Middle frontal gyrus (tissue), 1 donor: ENCODE measurements around the gene GSTM2.
"Not testable (repeated sequence)": the region's sequence is repeated elsewhere in the genome, so short reads cannot be mapped to it uniquely, and the experiment has no call there.

Experiments used
- DNase-seq: peaks from one replicate; pipeline ENCODE4 v3.0.0-alpha.2; 2015; ENCODE audit warnings: low spot score; ENCODE audit errors: extremely low spot score

GSTM2 gene

DNA sequence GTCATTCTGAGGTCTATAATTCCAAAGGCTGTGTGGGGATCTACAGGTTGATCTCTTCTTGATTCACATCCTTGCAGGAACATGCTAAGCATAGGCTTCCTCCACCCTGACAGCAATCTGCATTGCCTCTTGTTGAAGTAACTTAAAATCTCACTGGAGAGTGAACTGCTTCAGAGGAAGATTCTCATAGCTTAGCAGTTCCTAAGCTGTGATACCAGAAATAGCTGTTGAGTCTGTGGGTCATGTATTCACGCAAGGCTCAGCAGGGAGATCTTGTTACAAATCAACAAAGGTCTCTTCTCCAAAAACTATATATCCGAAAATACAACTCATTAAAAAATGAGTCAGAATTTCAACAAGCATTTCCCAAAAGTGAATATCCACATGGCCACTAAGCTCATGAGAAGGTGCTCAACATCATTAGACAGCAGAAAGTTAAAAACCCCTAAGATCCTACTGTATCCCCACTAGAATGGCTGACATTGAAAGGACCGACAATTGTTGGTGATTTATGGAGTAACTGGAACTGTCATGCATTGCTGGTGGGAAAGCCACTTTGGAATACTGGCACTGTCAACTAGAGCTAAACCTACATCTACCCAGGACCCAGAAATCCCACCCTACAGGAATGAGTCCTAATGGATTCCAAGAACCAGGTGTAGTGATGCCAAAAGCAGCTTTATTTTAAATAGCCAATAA is 9.0 kb downstream of the GSTM2 start:
- not testable (repeated sequence) for DNase-seq

DNA sequence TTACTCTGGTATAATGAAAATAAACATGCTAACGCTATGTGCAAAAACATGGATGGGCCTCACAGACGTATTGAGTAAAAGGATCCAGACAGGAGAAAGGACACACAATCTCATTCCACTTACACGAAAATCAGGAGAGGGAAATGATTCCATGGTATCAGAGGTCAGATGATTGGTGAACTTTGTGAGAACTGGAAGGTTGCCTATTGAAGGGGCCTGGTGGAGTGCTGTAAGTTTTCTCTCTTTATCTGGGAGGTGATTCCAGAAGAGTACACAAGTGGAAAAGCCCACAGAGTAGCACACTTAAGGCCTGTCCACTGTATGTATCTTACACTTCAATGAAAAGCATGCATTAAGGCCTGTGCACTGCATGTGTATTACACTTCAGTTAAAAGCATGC is 9.6 kb downstream of the GSTM2 start:
- DNase-seq = no peak

DNA sequence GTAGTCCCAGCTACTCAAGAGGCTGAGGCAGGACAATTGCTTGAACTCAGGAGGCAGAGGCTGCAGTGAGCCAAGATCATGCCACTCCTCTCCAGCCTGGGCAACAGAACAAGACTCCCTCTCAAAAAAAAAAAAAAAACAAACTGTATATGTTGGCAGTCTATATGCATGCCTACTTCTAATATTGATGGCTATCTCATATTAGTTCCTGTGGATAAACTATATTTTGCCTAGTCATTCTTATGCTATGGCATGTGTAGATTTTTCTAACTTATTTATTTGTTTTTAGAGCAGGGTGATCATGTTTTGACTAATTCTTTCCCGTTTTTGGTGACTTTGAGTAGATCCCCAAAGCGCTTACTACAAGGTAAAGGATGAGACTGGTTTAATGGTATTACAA is 10.8 kb downstream of the GSTM2 start:
- DNase-seq = not testable (repeated sequence)

DNA sequence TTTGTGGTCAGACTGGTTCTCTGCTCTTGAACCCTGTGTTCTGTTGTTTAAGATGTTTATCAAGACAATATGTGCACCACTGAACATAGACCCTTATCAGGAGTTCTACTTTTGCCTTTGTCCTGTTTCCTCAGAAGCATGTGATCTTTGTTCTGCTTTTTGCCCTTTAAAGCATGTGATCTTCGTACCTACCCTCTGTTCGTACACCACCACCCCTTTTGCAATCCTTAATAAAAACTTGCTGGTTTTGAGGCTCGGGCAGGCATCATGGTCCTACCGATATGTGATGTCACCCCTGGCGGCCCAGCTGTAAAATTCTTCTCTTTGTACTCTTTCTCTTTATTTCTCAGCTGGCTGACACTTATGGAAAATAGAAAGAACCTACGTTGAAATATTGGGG is 16.9 kb downstream of the GSTM2 start:
- not testable (repeated sequence) for DNase-seq

DNA sequence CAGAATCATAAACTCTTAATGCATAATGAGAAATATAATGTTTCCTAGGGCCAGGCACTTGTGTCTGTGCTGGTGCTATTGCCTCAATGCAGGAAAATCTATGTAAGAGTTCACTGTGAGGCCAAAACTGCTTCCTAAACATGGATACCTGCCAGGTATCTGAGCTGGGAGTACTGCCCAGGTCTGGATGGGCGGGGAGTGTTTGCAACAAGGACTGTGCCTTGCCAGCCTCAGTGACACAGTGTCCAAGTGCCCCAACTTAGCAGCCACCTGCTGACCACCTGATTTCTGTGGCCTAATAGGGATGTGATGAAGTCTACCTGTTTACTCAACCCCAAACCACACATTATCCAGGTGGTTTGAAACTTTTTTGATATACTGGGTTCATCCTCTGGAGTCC is 17.5 kb downstream of the GSTM2 start:
- not testable (repeated sequence) for DNase-seq

DNA sequence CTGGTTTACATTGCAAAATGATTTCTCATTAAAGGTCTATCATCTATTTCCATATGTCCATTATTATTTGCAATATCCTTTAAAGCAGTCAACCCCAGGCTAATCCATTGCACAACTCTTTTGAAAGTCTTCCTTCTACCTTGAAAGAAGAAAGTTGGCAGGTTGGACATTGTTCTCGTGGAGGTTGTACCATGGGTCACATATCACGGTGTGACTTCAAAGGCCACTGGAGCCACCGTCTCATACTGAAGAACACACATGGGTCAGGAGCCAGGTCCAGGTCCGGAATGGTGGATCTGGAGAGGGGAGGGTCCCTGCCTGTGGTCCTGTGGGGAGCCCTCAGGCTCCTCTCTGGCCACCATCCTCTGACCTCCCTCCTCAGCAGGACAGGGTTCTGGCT is 18.0 kb downstream of the GSTM2 start:
- not testable (repeated sequence) for DNase-seq

DNA sequence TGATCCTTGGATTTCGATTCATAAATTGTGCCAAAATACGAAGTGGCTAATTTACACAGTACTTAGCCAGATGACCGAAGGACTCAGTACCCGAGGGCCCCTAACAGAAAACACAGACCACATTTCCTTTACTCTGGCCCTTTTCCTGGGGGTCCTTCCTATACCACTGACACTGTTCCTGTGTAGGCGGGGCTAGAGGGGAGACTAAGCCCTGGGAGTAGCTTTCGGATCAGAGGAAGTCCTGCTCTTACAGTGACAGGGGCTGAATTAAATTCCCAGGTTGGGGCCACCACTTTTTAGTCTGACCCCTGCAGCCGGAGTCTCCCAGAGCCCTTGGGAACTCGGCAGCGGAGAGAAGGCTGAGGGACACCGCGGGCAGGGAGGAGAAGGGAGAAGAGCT is 19.3 kb downstream of the GSTM2 start:
- not testable (repeated sequence) for DNase-seq

DNA sequence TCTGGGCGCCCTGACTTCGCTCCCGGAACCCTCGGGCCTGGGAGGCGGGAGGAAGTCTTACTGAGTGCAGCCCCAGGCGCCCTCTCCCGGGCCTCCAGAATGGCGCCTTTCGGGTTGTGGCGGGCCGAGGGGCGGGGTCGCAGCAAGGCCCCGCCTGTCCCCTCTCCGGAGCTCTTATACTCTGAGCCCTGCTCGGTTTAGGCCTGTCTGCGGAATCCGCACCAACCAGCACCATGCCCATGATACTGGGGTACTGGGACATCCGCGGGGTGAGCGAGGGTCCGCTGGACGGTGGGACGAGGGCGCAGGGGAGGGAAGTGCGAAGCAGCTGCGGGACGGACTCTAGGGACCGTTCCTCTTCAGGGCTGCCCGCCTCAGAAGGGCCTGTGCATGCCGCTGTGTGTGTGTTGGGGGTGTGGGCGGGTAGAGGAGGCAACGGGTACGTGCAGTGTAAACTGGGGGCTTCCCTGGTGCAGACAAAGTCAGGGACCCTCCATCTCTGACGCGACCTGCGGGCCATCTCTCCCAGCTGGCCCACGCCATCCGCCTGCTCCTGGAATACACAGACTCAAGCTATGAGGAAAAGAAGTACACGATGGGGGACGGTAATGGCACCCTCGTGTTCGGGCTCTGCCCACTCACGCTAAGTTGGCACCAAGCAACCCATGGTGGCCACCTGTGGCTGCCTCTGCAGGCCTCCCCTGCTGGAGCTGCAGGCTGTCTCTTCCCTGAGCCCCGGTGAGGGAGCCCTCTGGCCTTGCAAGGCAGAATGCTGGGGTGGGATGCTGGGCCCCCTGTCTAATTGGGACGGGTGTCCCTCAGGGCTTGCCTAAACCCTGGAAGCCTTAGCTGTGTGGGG is 20.0 kb downstream of the GSTM2 start, which contains the start of gene GSTM1:
TSS of gene GSTM1 (plus strand) at position 177 of the 859 bp plus-strand sequence. CDS start at position 234, 57 bp downstream.
- peak; percentile 66 for DNase-seq

DNA sequence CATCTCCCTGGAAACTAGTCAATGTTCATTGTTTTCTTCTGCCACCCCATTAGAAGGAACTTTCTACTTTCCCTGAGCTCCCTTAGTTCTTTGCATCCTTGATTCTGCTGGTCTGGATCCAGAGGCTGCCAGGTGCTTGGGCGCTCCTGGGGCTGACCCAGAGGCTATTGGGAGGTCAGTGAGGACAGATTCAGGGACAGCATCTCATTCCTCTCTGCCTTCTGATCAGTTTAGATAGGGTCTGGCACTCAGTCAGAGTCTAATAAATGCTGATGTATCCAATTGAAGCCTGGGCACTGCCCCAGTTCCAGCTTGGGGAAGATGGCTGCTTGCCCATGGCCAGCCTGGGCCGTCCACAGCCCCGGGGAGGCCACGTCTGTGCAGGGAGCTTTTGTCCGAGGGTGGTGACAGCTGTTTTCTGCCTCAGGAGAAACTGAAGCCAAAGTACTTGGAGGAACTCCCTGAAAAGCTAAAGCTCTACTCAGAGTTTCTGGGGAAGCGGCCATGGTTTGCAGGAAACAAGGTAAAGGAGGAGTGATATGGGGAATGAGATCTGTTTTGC is 22.1 kb downstream of the GSTM2 start:
- peak; percentile 2 for DNase-seq

DNA sequence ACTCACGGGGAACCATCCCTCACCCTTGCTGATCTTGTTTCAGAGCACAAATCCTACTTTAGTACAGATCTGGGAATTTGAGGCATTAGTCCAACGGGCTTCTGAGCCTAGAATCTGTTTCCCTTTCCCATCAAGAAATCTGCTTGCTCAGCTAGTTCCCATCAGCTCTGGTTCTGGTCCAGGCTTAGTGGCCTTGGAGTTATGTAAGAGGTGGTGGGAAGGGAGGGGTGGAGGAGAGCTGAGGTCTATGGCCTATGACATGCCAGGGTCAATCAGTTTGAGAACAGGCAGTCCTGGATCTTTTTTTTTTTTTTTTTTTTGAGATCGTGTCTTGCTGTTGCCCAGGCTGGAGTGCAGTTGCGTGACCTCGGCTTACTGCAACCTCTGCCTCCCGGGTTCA is 23.9 kb downstream of the GSTM2 start:
- DNase-seq = no peak

DNA sequence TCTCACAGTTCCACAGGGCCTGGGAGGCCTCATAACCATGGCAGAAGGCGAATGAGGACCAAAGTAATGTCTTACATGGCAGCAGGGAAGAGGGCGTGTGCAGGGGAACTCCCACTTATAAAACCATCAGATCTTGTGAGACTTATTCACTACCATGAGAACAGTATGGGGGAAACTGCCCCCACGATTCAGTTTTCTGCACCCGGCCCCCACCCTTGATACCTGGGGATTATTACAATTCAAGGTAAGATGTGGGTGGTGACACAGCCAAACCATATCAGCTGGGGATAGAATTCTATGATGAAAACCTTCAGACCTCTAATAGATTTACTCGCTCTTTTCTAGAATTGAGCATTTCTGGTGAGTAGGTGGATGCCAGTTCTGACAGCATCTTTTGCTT is 26.5 kb downstream of the GSTM2 start:
- not testable (repeated sequence) for DNase-seq

DNA sequence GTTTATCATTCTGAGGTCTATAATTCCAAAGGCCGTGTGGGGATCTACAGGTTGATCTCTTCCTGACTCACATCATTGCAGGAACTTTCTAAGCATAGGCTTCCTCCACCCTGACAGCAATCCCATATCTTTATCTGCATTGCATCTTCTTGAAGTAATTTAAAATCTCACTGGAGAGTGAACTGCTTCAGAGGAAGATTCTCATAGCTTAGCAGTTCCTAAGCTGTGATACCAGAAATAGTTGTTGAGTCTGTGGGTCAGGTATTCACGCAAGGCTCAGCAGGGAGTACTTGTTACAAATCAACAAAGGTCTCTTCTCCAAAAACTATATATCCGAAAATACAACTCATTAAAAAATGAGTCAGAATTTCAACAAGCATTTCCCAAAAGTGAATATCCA is 27.3 kb downstream of the GSTM2 start:
- DNase-seq = not testable (repeated sequence)

DNA sequence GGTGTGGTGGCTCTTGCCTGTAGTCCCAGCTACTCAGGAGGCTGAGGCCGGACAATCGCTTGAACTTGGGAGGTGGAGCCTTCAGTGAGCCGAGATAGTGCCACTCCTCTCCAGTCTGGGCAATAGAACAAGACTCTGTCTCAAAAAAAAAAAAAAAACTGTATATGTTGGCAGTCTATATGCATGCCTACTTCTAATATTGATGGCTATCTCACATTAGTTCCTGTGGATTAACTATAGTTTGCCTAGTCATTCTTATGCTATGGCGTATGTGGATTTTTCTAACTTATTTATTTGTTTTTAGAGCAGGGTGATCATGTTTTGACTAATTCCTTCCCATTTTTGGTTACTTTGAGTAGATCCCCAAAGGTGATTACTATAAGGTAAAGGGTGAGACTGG is 29.2 kb downstream of the GSTM2 start:
- DNase-seq = no peak

DNA sequence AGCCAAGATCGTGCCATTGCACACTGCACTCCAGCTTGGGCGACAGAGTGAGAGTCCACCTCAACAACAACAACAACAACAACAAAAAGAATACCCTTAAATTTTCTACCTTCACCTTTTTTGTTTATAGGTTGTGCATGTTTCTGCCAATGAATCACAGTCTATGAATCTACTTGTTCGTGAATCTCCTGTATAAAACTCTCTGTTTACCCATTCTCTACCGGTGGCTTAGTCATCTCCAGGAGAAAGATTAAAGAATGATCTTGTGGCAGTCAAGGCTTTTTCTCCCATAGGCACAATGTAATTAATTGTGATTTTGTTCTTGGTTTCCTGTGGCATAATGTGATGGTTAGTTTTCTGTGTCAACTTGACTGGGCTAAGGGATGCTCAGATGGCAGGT is 30.0 kb downstream of the GSTM2 start:
- DNase-seq = not testable (repeated sequence)

DNA sequence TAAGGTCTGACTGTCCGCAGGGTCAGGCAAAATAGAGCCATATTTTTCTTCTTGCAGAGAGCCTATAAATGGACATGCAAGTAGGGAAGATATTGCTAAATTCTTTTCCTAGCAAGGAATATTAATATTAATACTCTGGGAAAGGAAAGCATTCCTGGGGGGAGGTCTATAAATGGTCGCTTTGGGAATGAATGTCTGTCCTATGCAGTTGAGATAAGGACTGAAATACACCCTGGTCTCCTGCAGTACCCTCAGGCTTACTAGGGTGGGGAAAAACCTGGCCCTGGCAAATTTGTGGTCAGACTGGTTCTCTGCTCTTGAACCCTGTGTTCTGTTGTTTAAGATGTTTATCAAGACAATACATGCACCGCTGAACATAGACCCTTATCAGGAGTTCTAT is 35.1 kb downstream of the GSTM2 start:
- DNase-seq = not testable (repeated sequence)

DNA sequence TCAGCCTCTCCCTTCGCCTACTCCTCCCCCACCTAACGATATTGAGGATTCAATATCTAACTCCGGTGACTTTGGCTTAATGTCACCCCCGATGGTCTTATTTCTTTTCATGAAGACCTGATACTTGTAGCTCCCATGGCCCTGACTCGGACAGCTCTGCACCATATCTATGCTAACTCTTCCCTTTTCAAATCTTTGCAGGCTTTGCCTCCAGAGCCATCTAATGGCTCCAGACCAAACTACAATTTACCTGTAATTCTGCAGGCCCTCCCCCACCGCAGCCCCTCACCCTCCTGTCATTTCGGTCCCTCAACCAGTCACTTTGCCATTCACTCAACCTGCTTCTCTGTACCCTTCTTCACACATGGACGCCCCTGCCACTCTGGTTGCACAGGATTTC is 36.3 kb downstream of the GSTM2 start:
- no peak for DNase-seq

DNA sequence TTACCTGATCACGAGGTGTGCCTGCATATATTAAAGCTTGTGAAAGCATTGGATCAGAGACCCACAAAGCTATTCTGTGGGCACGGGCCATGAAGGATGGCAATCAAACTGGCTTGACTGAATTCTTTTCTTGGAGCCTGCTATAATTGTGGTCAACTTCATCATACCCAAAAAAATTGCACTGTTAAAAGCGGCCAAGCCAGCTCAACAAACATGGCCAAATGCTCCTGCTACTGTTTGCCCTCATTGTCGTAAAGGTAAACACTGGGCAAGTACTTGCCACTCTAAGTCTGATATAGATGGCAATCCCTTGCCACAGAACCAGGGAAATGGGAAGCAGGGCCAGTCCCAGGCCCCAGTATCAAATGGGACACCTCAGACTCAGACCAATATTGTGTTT is 37.6 kb downstream of the GSTM2 start:
- DNase-seq = no peak

DNA sequence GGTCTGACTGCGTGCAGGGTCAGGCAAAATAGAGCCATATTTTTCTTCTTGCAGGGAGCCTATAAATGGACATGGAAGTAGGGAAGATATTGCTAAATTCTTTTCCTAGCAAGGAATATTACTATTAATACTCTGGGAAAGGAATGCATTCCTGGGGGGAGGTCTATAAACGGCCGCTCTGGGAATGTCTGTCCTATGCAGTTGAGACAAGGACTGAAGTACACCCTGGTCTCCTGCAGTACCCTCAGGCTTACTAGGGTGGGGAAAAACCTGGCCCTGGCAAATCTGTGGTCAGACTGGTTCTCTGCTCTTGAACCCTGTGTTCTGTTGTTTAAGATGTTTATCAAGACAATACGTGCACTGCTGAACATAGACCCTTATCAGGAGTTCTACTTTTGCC is 41.1 kb downstream of the GSTM2 start:
- not testable (repeated sequence) for DNase-seq

DNA sequence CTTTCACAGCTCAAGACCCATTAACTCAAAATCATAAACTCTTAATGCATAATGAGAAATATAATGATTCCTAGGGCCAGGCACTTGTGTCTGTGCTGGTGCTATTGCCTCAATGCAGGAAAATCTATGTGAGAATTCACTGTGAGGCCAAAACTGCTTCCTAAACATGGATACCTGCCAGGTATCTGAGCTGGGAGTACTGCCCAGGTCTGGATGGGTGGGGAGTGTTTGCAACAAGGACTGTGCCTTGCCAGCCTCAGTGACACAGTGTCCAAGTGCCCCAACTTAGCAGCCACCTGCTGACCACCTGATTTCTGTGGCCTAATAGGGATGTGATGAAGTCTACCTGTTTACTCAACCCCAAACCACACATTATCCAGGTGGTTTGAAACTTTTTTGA is 42.0 kb downstream of the GSTM2 start:
- not testable (repeated sequence) for DNase-seq

DNA sequence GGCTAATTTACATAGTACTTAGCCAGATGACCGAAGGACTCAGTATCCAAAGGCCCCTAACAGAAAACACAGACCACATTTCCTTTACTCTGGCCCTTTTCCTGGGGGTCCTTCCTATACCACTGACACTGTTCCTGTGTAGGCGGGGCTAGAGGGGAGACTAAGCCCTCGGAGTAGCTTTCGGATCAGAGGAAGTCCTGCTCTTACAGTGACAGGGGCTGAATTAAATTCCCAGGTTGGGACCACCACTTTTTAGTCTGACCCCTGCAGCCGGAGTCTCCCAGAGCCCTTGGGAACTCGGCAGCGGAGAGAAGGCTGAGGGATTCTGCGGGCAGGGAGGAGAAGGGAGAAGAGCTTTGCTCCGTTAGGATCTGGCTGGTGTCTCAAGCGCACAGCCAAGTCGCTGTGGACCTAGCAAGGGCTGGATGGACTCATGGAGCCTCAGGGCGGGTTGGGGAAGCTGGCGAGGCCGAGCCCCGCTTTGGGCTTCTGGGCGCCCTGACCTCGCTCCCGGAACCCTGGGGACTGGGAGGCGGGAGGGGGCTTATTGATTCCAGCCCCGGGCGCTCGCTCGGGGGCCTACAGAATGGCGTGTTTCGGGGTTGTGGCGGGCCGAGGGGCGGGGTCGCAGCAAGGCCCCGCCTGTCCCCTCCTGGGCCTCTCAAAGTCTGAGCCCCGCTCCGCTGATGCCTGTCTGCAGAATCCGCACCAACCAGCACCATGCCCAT is 43.9 kb downstream of the GSTM2 start, which contains the start of gene GSTM5:
TSS of gene GSTM5 (plus strand) at position 659 of the 728 bp plus-strand sequence. CDS start at position 721, 62 bp downstream.
- DNase-seq = not testable (repeated sequence)

DNA sequence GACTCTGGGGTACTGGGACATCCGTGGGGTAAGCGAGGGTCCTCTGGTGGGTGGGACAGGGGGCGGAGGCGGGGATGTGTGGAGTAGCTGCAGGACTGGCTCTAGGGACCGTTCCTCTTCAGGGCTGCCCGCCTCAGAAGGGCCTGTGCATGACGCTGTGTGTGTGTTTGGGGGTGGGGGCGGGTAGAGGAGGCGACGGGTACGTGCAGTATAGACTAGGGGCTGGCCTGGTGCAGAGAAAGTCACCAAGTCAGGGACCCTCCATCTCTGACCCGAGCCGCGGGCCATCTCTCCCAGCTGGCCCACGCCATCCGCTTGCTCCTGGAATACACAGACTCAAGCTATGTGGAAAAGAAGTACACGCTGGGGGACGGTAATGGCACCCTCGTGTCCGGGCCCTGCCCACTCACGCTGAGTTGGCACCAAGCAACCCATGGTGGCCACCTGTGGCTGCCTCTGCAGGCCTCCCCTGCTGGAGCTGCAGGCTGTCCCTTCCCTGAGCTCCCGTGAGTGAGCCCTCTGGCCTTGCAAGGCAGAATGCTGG is 44.5 kb downstream of the GSTM2 start:
- DNase-seq = no peak
